CD14-positive monocyte (primary cell): ENCODE results near the gene FAXDC2. TPM values are rescaled to one million over a fixed set of nuclear protein-coding genes. Genes with fewer than 3 reads are reported as not detected.
A peak's percentile ranks its signal among the peaks of the same experiment; 100 is the strongest.

Experiments
- DNase-seq, 3 donors: peaks; one replicate each; pipeline ENCODE4 v3.0.0-alpha.2; 2011 to 2022
- H2AFZ ChIP-seq: 2 replicates; pipeline ENCODE4 v1.6.0; 2012; ENCODE audit warnings: mild to moderate bottlenecking, low read depth, low read length, inconsistent platforms; ENCODE audit not compliant: insufficient read depth, poor library complexity, severe bottlenecking
- H3K27ac ChIP-seq, 2 donors: 1 replicate in 1 of 2; 2 replicates in 1 of 2; pipeline ENCODE4 v1.5.1; 2012 to 2013; ENCODE audit warnings: low read length in 2 of 2, control low read depth in 1 of 2, inconsistent platforms in 1 of 2, low read depth in 1 of 2, mild to moderate bottlenecking in 1 of 2
- H3K27me3 ChIP-seq, 2 donors: one replicate each; pipeline versions ENCODE4 v1.6.0 to v1.6.1; 2011 to 2013; ENCODE audit warnings: low read length in 2 of 2; ENCODE audit not compliant: control insufficient read depth in 2 of 2, insufficient read depth in 2 of 2
- H3K36me3 ChIP-seq, 2 donors: replicated peaks in 1 of 2; 1 replicate in 1 of 2; 2 replicates in 1 of 2; pipeline versions ENCODE4 v1.5.1 to v1.6.1; 2012 to 2013; ENCODE audit warnings: low read length in 2 of 2, control low read depth in 1 of 2, inconsistent platforms in 1 of 2, mild to moderate bottlenecking in 1 of 2; ENCODE audit not compliant: insufficient read depth in 2 of 2, control insufficient read depth in 1 of 2
- H3K4me1 ChIP-seq, 2 donors: 1 replicate in 1 of 2; 2 replicates in 1 of 2; pipeline versions ENCODE4 v1.5.1 to v1.6.1; 2012 to 2013; ENCODE audit warnings: low read length in 2 of 2, control low read depth in 1 of 2, inconsistent platforms in 1 of 2, mild to moderate bottlenecking in 1 of 2, moderate library complexity in 1 of 2; ENCODE audit not compliant: insufficient read depth in 2 of 2, control insufficient read depth in 1 of 2
- H3K4me2 ChIP-seq: replicated peaks from 2 replicates; pipeline ENCODE3; 2012; ENCODE audit warnings: low read length, moderate library complexity, mild to moderate bottlenecking; ENCODE audit not compliant: poor library complexity, severe bottlenecking; ENCODE audit errors: extremely low read depth
- H3K4me3 ChIP-seq, 3 experiments: fragments of 200-600 bp in 1 of 3; sonication (generic) in 1 of 3; replicated peaks in 1 of 3; 1 replicate in 2 of 3; 2 replicates in 1 of 3; pipeline ENCODE4 v1.5.1; 2011 to 2013; ENCODE audit warnings: low read length in 3 of 3, mild to moderate bottlenecking in 3 of 3, control low read depth in 2 of 3, low read depth in 2 of 3, inconsistent platforms in 1 of 3, moderate library complexity in 1 of 3
- H3K79me2 ChIP-seq: 2 replicates; pipeline ENCODE4 v1.6.0; 2012; ENCODE audit warnings: mild to moderate bottlenecking, control low read depth, inconsistent platforms, low read length, moderate library complexity; ENCODE audit not compliant: insufficient read depth
- H3K9ac ChIP-seq: 2 replicates; pipeline ENCODE4 v1.6.0; 2017; ENCODE audit warnings: low read length, mild to moderate bottlenecking; ENCODE audit not compliant: insufficient read depth, poor library complexity, severe bottlenecking
- H3K9me3 ChIP-seq, 2 donors: replicated peaks in 1 of 2; 1 replicate in 1 of 2; 2 replicates in 1 of 2; pipeline versions ENCODE4 v1.5.1 to v1.6.1; 2012 to 2013; ENCODE audit warnings: low read length in 2 of 2, control low read depth in 1 of 2; ENCODE audit not compliant: control insufficient read depth in 1 of 2, insufficient read depth in 1 of 2
- H4K20me1 ChIP-seq: 2 replicates; pipeline ENCODE4 v1.6.0; 2012; ENCODE audit warnings: mild to moderate bottlenecking, low read length, control low read depth, moderate library complexity; ENCODE audit not compliant: insufficient read depth
- H3K27ac Mint-ChIP-seq, 7 donors: one replicate each; pipeline ENCODE4 v1.8.0; 2020; ENCODE audit warnings: mild to moderate bottlenecking in 7 of 7, mixed read lengths in 7 of 7, moderate library complexity in 6 of 7, inconsistent platforms in 2 of 7
- H3K27me3 Mint-ChIP-seq, 3 donors: one replicate each; pipeline ENCODE4 v1.8.0; 2021 to 2022; ENCODE audit warnings: low read depth in 3 of 3, mild to moderate bottlenecking in 3 of 3, mixed read lengths in 3 of 3, moderate library complexity in 3 of 3, inconsistent platforms in 1 of 3
- H3K36me3 Mint-ChIP-seq, 2 donors: one replicate each; pipeline ENCODE4 v1.8.0; 2020; ENCODE audit warnings: mixed read lengths in 2 of 2, inconsistent platforms in 1 of 2, mild to moderate bottlenecking in 1 of 2
- H3K4me1 Mint-ChIP-seq: one replicate; pipeline ENCODE4 v1.8.0; 2020; ENCODE audit warnings: mild to moderate bottlenecking, mixed read lengths
- H3K4me3 Mint-ChIP-seq, 2 donors: one replicate each; pipeline ENCODE4 v1.8.0; 2020; ENCODE audit warnings: mild to moderate bottlenecking in 2 of 2, mixed read lengths in 2 of 2, moderate library complexity in 1 of 2
- H3K9me3 Mint-ChIP-seq, 7 donors: one replicate each; pipeline ENCODE4 v1.8.0; 2020 to 2022; ENCODE audit warnings: mixed read lengths in 7 of 7, mild to moderate bottlenecking in 6 of 7, moderate library complexity in 6 of 7, inconsistent platforms in 2 of 7
- CTCF ChIP-seq: fragments of 200-600 bp; IDR thresholded peaks from one replicate; pipeline ENCODE4 v1.8.0; 2022; ENCODE audit warnings: antibody characterized with exemption, mild to moderate bottlenecking
- WGBS: methylation state at CpG from one replicate; pipeline ENCODE4 v1.1.5; 2013; ENCODE audit warnings: missing lambda C conversion rate; ENCODE audit not compliant: insufficient coverage; 5-methylcytosine and 5-hydroxymethylcytosine counted together
- intact Hi-C, 2 donors: fragments of 100-400 bp; cut with micrococcal nuclease; formaldehyde crosslinking; loops; one replicate each; pipeline versions ENCODE4 v1.15.0 to v1.15.1; 2023
- polyA plus RNA-seq, 3 donors: library from polyadenylated mRNA; depleted of rRNA in 1 of 3; unstranded in 2 of 3; stranded (reverse) in 1 of 3; fragments of 300-500 nt in 2 of 3; fragments of >200 nt in 1 of 3; fragmentation: Illumina TruSeq in 2 of 3; gene quantifications; 1 replicate in 2 of 3; 2 replicates in 1 of 3; pipeline ENCODE4 v1.2.3, GENCODE V29; 2012 to 2021

Gene FAXDC2
- polyA plus RNA-seq, 3 donors = 0.30 to 1.4 (median 0.60) TPM

DNA sequence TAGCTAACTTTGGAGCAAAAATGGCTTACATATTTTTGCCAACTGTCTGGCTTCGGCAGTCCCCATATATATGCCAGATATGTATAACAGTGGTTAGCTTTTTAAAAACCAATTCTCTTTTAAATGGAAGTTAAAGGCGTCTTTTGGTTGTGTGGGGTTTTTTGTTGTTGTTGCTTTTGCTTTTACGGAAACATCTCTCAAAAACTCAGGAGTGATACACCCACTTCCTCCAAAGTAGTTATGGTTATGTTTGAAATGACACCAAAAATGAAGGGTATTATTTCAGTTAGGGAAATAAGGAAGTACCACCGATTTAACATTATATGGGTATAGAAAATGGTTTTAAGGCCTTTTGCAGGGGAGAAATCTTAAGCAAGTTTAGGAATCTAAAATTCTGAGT, 10.4 kb upstream of the FAXDC2 start:
- peaks cover 59% of the 10 kb centered on the region for H4K20me1 ChIP-seq
- Mint-ChIP-seq H3K4me3 (peak overlapping the region; percentile 77 to 96), H3K27ac (peak overlapping the region; percentile 93 to 99 (median 99)), H3K27me3 (peaks cover 0 to 4% (median 2%) of the 10 kb centered on the region in 3 donors), H3K36me3 (peaks cover 16 to 31% of the 10 kb centered on the region in 2 donors), H3K4me1 (peaks cover 54% of the 10 kb centered on the region), H3K9me3 (peaks cover 0 to 2% (median 0%) of the 10 kb centered on the region in 7 donors)
- H3K9me3 ChIP-seq = no peaks in the 10 kb centered on the region
- H2AFZ ChIP-seq = no peak overlapping the region
- peaks cover 46 to 62% of the 10 kb centered on the region in 2 donors for H3K4me1 ChIP-seq
- peaks cover 17 to 28% of the 10 kb centered on the region in 2 donors for H3K36me3 ChIP-seq
- no peak for TF ChIP-seq CTCF
- peak overlapping the region; percentile 90 for H3K9ac ChIP-seq
- peak overlapping the region; percentile 87 for H3K4me2 ChIP-seq
- peaks cover 72% of the 10 kb centered on the region for H3K79me2 ChIP-seq
- intact Hi-C loops = loop anchor here in 1 of 2 donors (10.0 kb wide), 1 partner anchor 206 kb away; no protein-coding TSS in a partner anchor
- H3K27ac ChIP-seq = peak overlapping the region; percentile 69 to 96
- peak overlapping the region; percentile 87 to 96 (median 89) for H3K4me3 ChIP-seq
- peak; percentile 29 to 52 (median 48) for DNase-seq
- no CpG with 5 or more reads among the region's 4 CpGs for WGBS
- no peaks in the 10 kb centered on the region for H3K27me3 ChIP-seq

GRCh38 chr5:154860123-154860522, 9.7 kb upstream of the FAXDC2 start:
- H3K9me3 Mint-ChIP-seq = peaks cover 0 to 2% (median 0%) of the 10 kb centered on the region in 7 donors
- intact Hi-C loops = loop anchor here in 1 of 2 donors (10.0 kb wide), 1 partner anchor 205 kb away; no protein-coding TSS in a partner anchor
- H3K4me2 ChIP-seq = peak overlapping the region; percentile 87
- no peaks in the 10 kb centered on the region for H3K9me3 ChIP-seq
- no peak for TF ChIP-seq CTCF
- peak overlapping the region; percentile 93 to 99 (median 99) for H3K27ac Mint-ChIP-seq
- peak; percentile 34 to 65 (median 55) for DNase-seq
- peak overlapping the region; percentile 90 for H3K9ac ChIP-seq
- H3K27ac ChIP-seq = peak overlapping the region; percentile 69 to 96
- H3K4me1 Mint-ChIP-seq = peaks cover 54% of the 10 kb centered on the region
- peaks cover 9 to 24% of the 10 kb centered on the region in 2 donors for H3K36me3 Mint-ChIP-seq
- H3K4me3 Mint-ChIP-seq = peak overlapping the region; percentile 77 to 96
- 33% methylated on average over 5 of the region's 5 CpGs for WGBS
- H3K36me3 ChIP-seq = peaks cover 11 to 22% of the 10 kb centered on the region in 2 donors
- peaks cover 46 to 66% of the 10 kb centered on the region in 2 donors for H3K4me1 ChIP-seq
- H3K27me3 ChIP-seq = no peaks in the 10 kb centered on the region
- H3K79me2 ChIP-seq = peaks cover 66% of the 10 kb centered on the region
- H3K27me3 Mint-ChIP-seq = peaks cover 0 to 4% (median 2%) of the 10 kb centered on the region in 3 donors
- peaks cover 53% of the 10 kb centered on the region for H4K20me1 ChIP-seq
- H2AFZ ChIP-seq = no peak overlapping the region
- H3K4me3 ChIP-seq = peak overlapping the region; percentile 87 to 96 (median 89)
